Stomach (tissue), 4 donors: ENCODE data around the gene PCNX3.

Source experiments
- EP300 ChIP-seq: sonication (generic); formaldehyde crosslinking; IDR thresholded peaks from one replicate; pipeline ENCODE4 v1.6.1; 2017; ENCODE audit warnings: antibody characterized with exemption
- POLR2A ChIP-seq, 4 donors: fragments of 450-650 bp; IDR thresholded peaks; one replicate each; pipeline ENCODE4 v1.6.1; 2016; ENCODE audit warnings: antibody characterized with exemption in 4 of 4, control low read depth in 2 of 4, mild to moderate bottlenecking in 1 of 4, moderate library complexity in 1 of 4
- POLR2AphosphoS5 ChIP-seq, 3 donors: sonication (generic); formaldehyde crosslinking; IDR thresholded peaks; one replicate each; pipeline ENCODE4 v1.6.1; 2016; ENCODE audit warnings: antibody characterized with exemption in 3 of 3
- TF ChIP-seq, protein P1 (sequence below), 7 experiments: fragments of 450-650 bp in 4 of 7; fragments of 200-600 bp in 3 of 7; sonication (generic) in 3 of 7; IDR thresholded peaks; one replicate each; pipeline ENCODE4 v1.5.1; 2016 to 2019; ENCODE audit warnings: antibody characterized with exemption in 7 of 7, control low read depth in 2 of 7, mild to moderate bottlenecking in 1 of 7

DNA sequence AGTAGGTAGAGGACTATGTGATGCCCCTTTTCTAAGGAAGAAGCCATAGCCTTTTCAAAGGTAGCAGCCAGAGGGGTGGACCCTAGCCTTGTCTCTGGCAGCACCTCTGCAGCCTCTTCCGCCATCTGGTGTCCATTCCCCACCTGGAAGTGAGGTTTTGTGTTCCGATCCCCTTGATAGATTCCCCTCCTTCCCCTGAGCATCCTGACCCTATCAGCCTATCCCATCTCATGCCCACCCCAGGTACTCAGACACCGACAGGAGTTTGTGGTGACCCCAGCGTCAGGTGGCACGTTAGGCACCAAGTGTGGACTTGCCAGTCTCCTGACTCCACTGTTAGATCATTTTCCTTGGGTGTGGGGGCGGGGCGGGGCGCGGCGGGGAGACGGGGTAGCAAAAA, 43.6 kb upstream of the PCNX3 start:
- no peak for TF ChIP-seq POLR2A (IDR thresholded peaks at IDR 0.05)
- TF ChIP-seq POLR2AphosphoS5 (IDR thresholded peaks at IDR 0.05) = no peak
- TF ChIP-seq, protein P1, sequence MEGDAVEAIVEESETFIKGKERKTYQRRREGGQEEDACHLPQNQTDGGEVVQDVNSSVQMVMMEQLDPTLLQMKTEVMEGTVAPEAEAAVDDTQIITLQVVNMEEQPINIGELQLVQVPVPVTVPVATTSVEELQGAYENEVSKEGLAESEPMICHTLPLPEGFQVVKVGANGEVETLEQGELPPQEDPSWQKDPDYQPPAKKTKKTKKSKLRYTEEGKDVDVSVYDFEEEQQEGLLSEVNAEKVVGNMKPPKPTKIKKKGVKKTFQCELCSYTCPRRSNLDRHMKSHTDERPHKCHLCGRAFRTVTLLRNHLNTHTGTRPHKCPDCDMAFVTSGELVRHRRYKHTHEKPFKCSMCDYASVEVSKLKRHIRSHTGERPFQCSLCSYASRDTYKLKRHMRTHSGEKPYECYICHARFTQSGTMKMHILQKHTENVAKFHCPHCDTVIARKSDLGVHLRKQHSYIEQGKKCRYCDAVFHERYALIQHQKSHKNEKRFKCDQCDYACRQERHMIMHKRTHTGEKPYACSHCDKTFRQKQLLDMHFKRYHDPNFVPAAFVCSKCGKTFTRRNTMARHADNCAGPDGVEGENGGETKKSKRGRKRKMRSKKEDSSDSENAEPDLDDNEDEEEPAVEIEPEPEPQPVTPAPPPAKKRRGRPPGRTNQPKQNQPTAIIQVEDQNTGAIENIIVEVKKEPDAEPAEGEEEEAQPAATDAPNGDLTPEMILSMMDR (IDR thresholded peaks at IDR 0.05) = peak in 3 of 7 experiments; percentile 9 to 60 (median 23)
- no peak for TF ChIP-seq EP300
